Activated T-cell treated with anti-CD3 and anti-CD28 coated beads, Interleukin-2, amount 50 U/mL, for 1 hour (primary cell): ENCODE measurements around the gene FRMPD4.

Source experiments
- DNase-seq: peaks from one replicate; pipeline ENCODE4 v3.0.0-alpha.2; 2020

FRMPD4 gene

GRCh38 chrX:12554206-12554605 lies 415.9 kb downstream of the FRMPD4 start:
- DNase-seq: no peak

GRCh38 chrX:12563121-12563520 lies 424.8 kb downstream of the FRMPD4 start:
- no peak for DNase-seq

- DNase-seq: no peak
These were observed 425.9 kb downstream of the FRMPD4 start for GRCh38 chrX:12564221-12564620.

- no peak for DNase-seq
These were observed 429.6 kb downstream of the FRMPD4 start for GRCh38 chrX:12567857-12568256.

- no peak for DNase-seq
These were observed 432.7 kb downstream of the FRMPD4 start for GRCh38 chrX:12570859-12571501.

GRCh38 chrX:12579311-12579710 lies 441.0 kb downstream of the FRMPD4 start:
- DNase-seq: no peak

GRCh38 chrX:12580548-12580947 lies 442.3 kb downstream of the FRMPD4 start:
- no peak for DNase-seq

- no peak for DNase-seq
These were observed 443.3 kb downstream of the FRMPD4 start for GRCh38 chrX:12581546-12581945.

- DNase-seq: no peak
These were observed 444.4 kb downstream of the FRMPD4 start for GRCh38 chrX:12582649-12583048.

- DNase-seq: no peak
These were observed 445.3 kb downstream of the FRMPD4 start for GRCh38 chrX:12583543-12583942.

GRCh38 chrX:12595720-12596119 lies 457.4 kb downstream of the FRMPD4 start:
- DNase-seq: no peak

GRCh38 chrX:12610079-12610478 lies 471.8 kb downstream of the FRMPD4 start:
- DNase-seq: no peak

- DNase-seq: no peak
These were observed 473.2 kb downstream of the FRMPD4 start for GRCh38 chrX:12611471-12611870.

GRCh38 chrX:12614266-12614665 lies 476.0 kb downstream of the FRMPD4 start:
- no peak for DNase-seq

GRCh38 chrX:12615061-12615460 lies 476.8 kb downstream of the FRMPD4 start:
- no peak for DNase-seq

- no peak for DNase-seq
These were observed 479.0 kb downstream of the FRMPD4 start for GRCh38 chrX:12617241-12617640.

- no peak for DNase-seq
These were observed 509.0 kb downstream of the FRMPD4 start for GRCh38 chrX:12647230-12647629.

- no peak for DNase-seq
These were observed 510.7 kb downstream of the FRMPD4 start for GRCh38 chrX:12648995-12649394.

- DNase-seq: no peak
These were observed 519.2 kb downstream of the FRMPD4 start for GRCh38 chrX:12657433-12657832.

- DNase-seq: no peak
These were observed 519.6 kb downstream of the FRMPD4 start for GRCh38 chrX:12657881-12658280.

GRCh38 chrX:12661464-12661863 lies 523.2 kb downstream of the FRMPD4 start:
- no peak for DNase-seq

- DNase-seq: no peak
These were observed 534.3 kb downstream of the FRMPD4 start for GRCh38 chrX:12672367-12673106.

GRCh38 chrX:12673487-12673886 lies 535.2 kb downstream of the FRMPD4 start:
- no peak for DNase-seq

GRCh38 chrX:12679522-12679921 lies 541.2 kb downstream of the FRMPD4 start:
- no peak for DNase-seq

- DNase-seq: no peak
These were observed 542.8 kb downstream of the FRMPD4 start for GRCh38 chrX:12681047-12681446.
